Spleen (tissue), 11 donors: ENCODE results near the gene SETX. TPM values are rescaled to one million over a fixed set of nuclear protein-coding genes. Genes with fewer than 3 reads are reported as not detected.
A peak's percentile ranks its signal among the peaks of the same experiment; 100 is the strongest.

Experiments
- DNase-seq: peaks from one replicate; pipeline ENCODE4 v3.0.0-alpha.2; 2020
- H3K27ac ChIP-seq, 8 donors: fragments of 200-600 bp; sonication (generic) in 7 of 8; 1 replicate in 4 of 8; 2 replicates in 4 of 8; pipeline versions ENCODE4 v1.5.0 to v1.8.0; 2016 to 2021; ENCODE audit warnings: inconsistent platforms in 4 of 8, mild to moderate bottlenecking in 4 of 8, moderate library complexity in 1 of 8
- H3K27me3 ChIP-seq, 7 donors: fragments of 200-600 bp; sonication (generic) in 6 of 7; replicated peaks in 1 of 7; 1 replicate in 4 of 7; 2 replicates in 3 of 7; pipeline versions ENCODE4 v1.5.0 to v1.8.0; 2016 to 2021; ENCODE audit warnings: inconsistent platforms in 3 of 7, mild to moderate bottlenecking in 1 of 7
- H3K36me3 ChIP-seq, 6 donors: fragments of 200-600 bp; sonication (generic) in 5 of 6; 1 replicate in 4 of 6; 2 replicates in 2 of 6; pipeline versions ENCODE4 v1.5.0 to v1.8.0; 2016 to 2021; ENCODE audit warnings: inconsistent platforms in 2 of 6
- H3K4me1 ChIP-seq, 6 donors: fragments of 200-600 bp; sonication (generic) in 5 of 6; 1 replicate in 3 of 6; 2 replicates in 3 of 6; pipeline versions ENCODE4 v1.5.0 to v1.8.0; 2016 to 2021; ENCODE audit warnings: inconsistent platforms in 3 of 6
- H3K4me3 ChIP-seq, 8 donors: fragments of 200-600 bp; sonication (generic) in 7 of 8; 1 replicate in 4 of 8; 2 replicates in 4 of 8; pipeline versions ENCODE4 v1.5.0 to v1.8.0; 2016 to 2021; ENCODE audit warnings: inconsistent platforms in 4 of 8, mild to moderate bottlenecking in 4 of 8, moderate library complexity in 2 of 8
- H3K9me3 ChIP-seq, 8 donors: fragments of 200-600 bp; sonication (generic) in 7 of 8; 1 replicate in 4 of 8; 2 replicates in 4 of 8; pipeline versions ENCODE4 v1.5.0 to v1.8.0; 2016 to 2021; ENCODE audit warnings: inconsistent platforms in 4 of 8
- CTCF ChIP-seq, 11 experiments: fragments of 200-600 bp in 7 of 11; fragments of 450-650 bp in 4 of 11; sonication (generic) in 4 of 11; IDR thresholded peaks in 8 of 11; conservative IDR thresholded peaks in 3 of 11; 1 replicate in 7 of 11; 2 replicates in 4 of 11; pipeline versions ENCODE4 v1.4.0 to v1.8.0; 2016 to 2021; ENCODE audit warnings: antibody characterized with exemption in 11 of 11, inconsistent platforms in 4 of 11, mild to moderate bottlenecking in 1 of 11
- POLR2A ChIP-seq, 3 donors: fragments of 450-650 bp; IDR thresholded peaks; one replicate each; pipeline ENCODE4 v1.5.1; 2017; ENCODE audit warnings: antibody characterized with exemption in 3 of 3, mild to moderate bottlenecking in 1 of 3
- POLR2AphosphoS5 ChIP-seq, 3 donors: sonication (generic); formaldehyde crosslinking; IDR thresholded peaks; one replicate each; pipeline ENCODE4 v1.5.1; 2017; ENCODE audit warnings: antibody characterized with exemption in 3 of 3
- WGBS, 5 donors: extraction: QIAGEN DNeasy Blood & Tissue Kit in 3 of 5; methylation state at CpG; one replicate each; pipeline versions ENCODE4 v1.1.5 to v1.1.7; 2013 to 2018; 5-methylcytosine and 5-hydroxymethylcytosine counted together
- intact Hi-C: fragments of 100-400 bp; cut with DNase I; formaldehyde crosslinking; loops from one replicate; pipeline ENCODE4 v1.15.0; 2023; ENCODE audit warnings: low total_unique reads
- polyA plus RNA-seq, 3 donors: library from polyadenylated mRNA; stranded (reverse); fragments of 200-250 nt; gene quantifications; one replicate each; pipeline ENCODE4 v1.2.1, GENCODE V29; 2013
- total RNA-seq, 7 donors: library from RNA; depleted of rRNA in 3 of 7; stranded (reverse); fragments of >200 nt in 3 of 7; fragmentation: NEBNext Ultra II Directional in 4 of 7; extraction: Animal tissue kit (Norgen Biotek cat#: 25700) in 4 of 7; gene quantifications; one replicate each; pipeline versions ENCODE4 v1.1.0 to v1.2.1, GENCODE V29; 2016 to 2021
- donor health status: healthy with polysubstance abuse.
- donor health status: DM: no; HTN: no; CAD: no; lungs with moderate emphysema.
- donor health status: DM: no; HTN: no; CAD: no.
- donor health status: Bipolar disorder and iron deficiency.
- donor health status: healthy.
- donor health status: DM: no; HTN: no; CAD: no.
- donor health status: DM: yes; HTN: yes; CAD: no.

The SETX gene
- total and polyA plus RNA-seq, 10 donors: 27.0 to 154 (median 104) TPM

GRCh38 chr9:132241840-132242620, 112.8 kb downstream of the SETX start:
- 0 to 3% (median 1%) methylated on average over 28 to 81 of the region's 81 CpGs for WGBS, 5 donors
- no peaks in the 10 kb centered on the region for H3K36me3 ChIP-seq
- H3K27ac ChIP-seq: peak overlapping the region; percentile 27 to 86 (median 74)
- peaks cover 4 to 71% (median 37%) of the 10 kb centered on the region in 6 donors for H3K4me1 ChIP-seq
- no peak for TF ChIP-seq POLR2A (IDR thresholded peaks at IDR 0.05)
- TF ChIP-seq POLR2AphosphoS5 (IDR thresholded peaks at IDR 0.05): peak in 2 of 3 donors; percentile 18 to 71
- TF ChIP-seq CTCF (IDR thresholded peaks at IDR 0.05 in 8 of 11, conservative IDR thresholded peaks at IDR 0.05 in 3 of 11): peak in 2 of 11 experiments; percentile 28 to 31
- intact Hi-C loops: no loop called here
- H3K4me3 ChIP-seq: peak overlapping the region; percentile 58 to 80 (median 74)
- DNase-seq: peak; percentile 92
- H3K27me3 ChIP-seq: peaks cover 0 to 84% (median 15%) of the 10 kb centered on the region in 7 donors
- no peaks in the 10 kb centered on the region for H3K9me3 ChIP-seq

- peaks cover 0 to 82% (median 10%) of the 10 kb centered on the region in 7 donors for H3K27me3 ChIP-seq
- peaks cover 4 to 75% (median 39%) of the 10 kb centered on the region in 6 donors for H3K4me1 ChIP-seq
- DNase-seq: no peak
- intact Hi-C loops: no loop called here
- WGBS, 5 donors: 0 to 3% (median 1%) methylated on average over 15 to 33 of the region's 33 CpGs
- H3K36me3 ChIP-seq: no peaks in the 10 kb centered on the region
- peak overlapping the region; percentile 58 to 80 (median 74) for H3K4me3 ChIP-seq
- H3K9me3 ChIP-seq: no peaks in the 10 kb centered on the region
- TF ChIP-seq CTCF (IDR thresholded peaks at IDR 0.05 in 8 of 11, conservative IDR thresholded peaks at IDR 0.05 in 3 of 11) (peak in 4 of 11 experiments; percentile 14 to 41 (median 27)), POLR2A (IDR thresholded peaks at IDR 0.05) (peak in 1 of 3 donors; percentile 27), POLR2AphosphoS5 (IDR thresholded peaks at IDR 0.05) (peak in 2 of 3 donors; percentile 3 to 17)
- peak overlapping the region in 7 of 8 donors; percentile 71 to 86 (median 76) for H3K27ac ChIP-seq
Measured at GRCh38 chr9:132241483-132241839, 113.3 kb downstream of the SETX start.

DNA sequence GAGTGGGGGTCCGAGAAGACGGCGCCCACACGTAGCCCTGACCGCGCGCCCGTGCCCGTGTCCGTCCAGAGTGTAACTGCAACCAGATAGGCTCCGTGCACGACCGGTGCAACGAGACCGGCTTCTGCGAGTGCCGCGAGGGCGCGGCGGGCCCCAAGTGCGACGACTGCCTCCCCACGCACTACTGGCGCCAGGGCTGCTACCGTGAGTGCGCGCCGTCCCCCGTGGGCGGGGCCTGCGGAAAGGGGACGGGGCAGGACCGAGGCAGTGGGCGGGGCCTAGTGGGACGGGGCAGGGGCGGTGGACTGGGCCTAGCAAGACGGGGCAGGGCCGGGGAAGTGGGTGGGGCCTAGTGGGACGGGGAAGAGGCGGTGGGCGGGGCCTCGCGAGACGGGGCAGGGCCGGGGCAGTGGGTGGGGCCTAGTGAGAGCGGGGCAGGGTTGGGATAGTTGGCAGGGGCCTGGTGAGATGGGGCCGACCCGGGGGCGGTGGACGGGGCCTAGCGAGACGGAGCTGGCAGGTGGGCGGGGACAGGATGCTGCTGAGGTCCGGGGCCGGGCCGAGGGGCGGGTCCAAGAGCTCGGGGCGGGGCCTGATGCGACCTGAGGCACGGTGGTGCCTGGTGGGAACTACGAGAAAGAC, 113.8 kb downstream of the SETX start:
- 3 to 8% (median 5%) methylated on average over 34 to 63 of the region's 63 CpGs for WGBS, 5 donors
- peak in 4 of 11 experiments; percentile 7 to 54 (median 40) for TF ChIP-seq CTCF (IDR thresholded peaks at IDR 0.05 in 8 of 11, conservative IDR thresholded peaks at IDR 0.05 in 3 of 11)
- peak; percentile 75 to 87 (median 81) for TF ChIP-seq POLR2AphosphoS5 (IDR thresholded peaks at IDR 0.05)
- TF ChIP-seq POLR2A (IDR thresholded peaks at IDR 0.05): no peak

More for the DNA sequence above, 113.8 kb downstream of the SETX start:
- peak overlapping the region in 7 of 8 donors; percentile 71 to 86 (median 76) for H3K27ac ChIP-seq
- H3K27me3 ChIP-seq: peaks cover 0 to 82% (median 5%) of the 10 kb centered on the region in 7 donors
- H3K9me3 ChIP-seq: no peaks in the 10 kb centered on the region
- no peaks in the 10 kb centered on the region for H3K36me3 ChIP-seq
- intact Hi-C loops: no loop called here
- peak overlapping the region; percentile 58 to 80 (median 74) for H3K4me3 ChIP-seq
- DNase-seq: peak; percentile 100
- H3K4me1 ChIP-seq: peaks cover 4 to 80% (median 44%) of the 10 kb centered on the region in 6 donors
